CD4-positive, alpha-beta T cell treated with Interleukin-21 for 1 hour (primary cell): ENCODE results near the gene IL12B.
"Not testable (repeated sequence)": the region's sequence is repeated elsewhere in the genome, so short reads cannot be mapped to it uniquely, and the experiment has no call there.

Experiments
- DNase-seq: peaks from one replicate; pipeline ENCODE4 v3.0.0-alpha.2; 2020

Gene IL12B

GRCh38 chr5:159332800-159333544 lies 2.7 kb upstream of the IL12B start:
- DNase-seq = no peak

- DNase-seq = peak; percentile 82
Measured at GRCh38 chr5:159331093-159331973, 1.0 kb upstream of the IL12B start.

- DNase-seq = no peak
Measured at GRCh38 chr5:159324986-159325385, 5.3 kb downstream of the IL12B start.

- DNase-seq = no peak
Measured at GRCh38 chr5:159324102-159324755, 6.1 kb downstream of the IL12B start.

GRCh38 chr5:159322180-159322579 lies 8.1 kb downstream of the IL12B start:
- no peak for DNase-seq

GRCh38 chr5:159319832-159320231 lies 10.5 kb downstream of the IL12B start:
- no peak for DNase-seq

- DNase-seq = no peak
Measured at GRCh38 chr5:159319363-159319762, 10.9 kb downstream of the IL12B start.

- no peak for DNase-seq
Measured at GRCh38 chr5:159318448-159318847, 11.8 kb downstream of the IL12B start.

GRCh38 chr5:159317849-159318248 lies 12.4 kb downstream of the IL12B start:
- DNase-seq = no peak

- DNase-seq = peak; percentile 49
Measured at GRCh38 chr5:159316519-159317383, 13.5 kb downstream of the IL12B start.

- DNase-seq = no peak
Measured at GRCh38 chr5:159313197-159313596, 17.1 kb downstream of the IL12B start.

GRCh38 chr5:159311063-159311462 lies 19.2 kb downstream of the IL12B start:
- no peak for DNase-seq

GRCh38 chr5:159310511-159310910 lies 19.8 kb downstream of the IL12B start:
- peak; percentile 22 for DNase-seq

GRCh38 chr5:159309689-159310433 lies 20.4 kb downstream of the IL12B start:
- DNase-seq = no peak

GRCh38 chr5:159304961-159305595 lies 25.2 kb downstream of the IL12B start:
- no peak for DNase-seq

- DNase-seq = no peak
Measured at GRCh38 chr5:159303286-159303685, 27.0 kb downstream of the IL12B start.

GRCh38 chr5:159301929-159302860 lies 28.1 kb downstream of the IL12B start:
- DNase-seq = not testable (repeated sequence)

- no peak for DNase-seq
Measured at GRCh38 chr5:159301466-159301865, 28.8 kb downstream of the IL12B start.

GRCh38 chr5:159297300-159297699 lies 33.0 kb downstream of the IL12B start:
- not testable (repeated sequence) for DNase-seq

GRCh38 chr5:159294921-159295320 lies 35.4 kb downstream of the IL12B start:
- no peak for DNase-seq
